Spleen (tissue), 11 donors: ENCODE results near the gene LTBP1. TPM values are rescaled to one million over a fixed set of nuclear protein-coding genes. Genes with fewer than 3 reads are reported as not detected.

Experiments
- DNase-seq: peaks from one replicate; pipeline ENCODE4 v3.0.0-alpha.2; 2020
- H3K27ac ChIP-seq, 8 donors: fragments of 200-600 bp; sonication (generic) in 7 of 8; 1 replicate in 4 of 8; 2 replicates in 4 of 8; pipeline versions ENCODE4 v1.5.0 to v1.8.0; 2016 to 2021; ENCODE audit warnings: inconsistent platforms in 4 of 8, mild to moderate bottlenecking in 4 of 8, moderate library complexity in 1 of 8
- H3K27me3 ChIP-seq, 7 donors: fragments of 200-600 bp; sonication (generic) in 6 of 7; replicated peaks in 1 of 7; 1 replicate in 4 of 7; 2 replicates in 3 of 7; pipeline versions ENCODE4 v1.5.0 to v1.8.0; 2016 to 2021; ENCODE audit warnings: inconsistent platforms in 3 of 7, mild to moderate bottlenecking in 1 of 7
- H3K36me3 ChIP-seq, 6 donors: fragments of 200-600 bp; sonication (generic) in 5 of 6; 1 replicate in 4 of 6; 2 replicates in 2 of 6; pipeline versions ENCODE4 v1.5.0 to v1.8.0; 2016 to 2021; ENCODE audit warnings: inconsistent platforms in 2 of 6
- H3K4me1 ChIP-seq, 6 donors: fragments of 200-600 bp; sonication (generic) in 5 of 6; 1 replicate in 3 of 6; 2 replicates in 3 of 6; pipeline versions ENCODE4 v1.5.0 to v1.8.0; 2016 to 2021; ENCODE audit warnings: inconsistent platforms in 3 of 6
- H3K4me3 ChIP-seq, 8 donors: fragments of 200-600 bp; sonication (generic) in 7 of 8; 1 replicate in 4 of 8; 2 replicates in 4 of 8; pipeline versions ENCODE4 v1.5.0 to v1.8.0; 2016 to 2021; ENCODE audit warnings: inconsistent platforms in 4 of 8, mild to moderate bottlenecking in 4 of 8, moderate library complexity in 2 of 8
- H3K9me3 ChIP-seq, 8 donors: fragments of 200-600 bp; sonication (generic) in 7 of 8; 1 replicate in 4 of 8; 2 replicates in 4 of 8; pipeline versions ENCODE4 v1.5.0 to v1.8.0; 2016 to 2021; ENCODE audit warnings: inconsistent platforms in 4 of 8
- CTCF ChIP-seq, 11 experiments: fragments of 200-600 bp in 7 of 11; fragments of 450-650 bp in 4 of 11; sonication (generic) in 4 of 11; IDR thresholded peaks in 8 of 11; conservative IDR thresholded peaks in 3 of 11; 1 replicate in 7 of 11; 2 replicates in 4 of 11; pipeline versions ENCODE4 v1.4.0 to v1.8.0; 2016 to 2021; ENCODE audit warnings: antibody characterized with exemption in 11 of 11, inconsistent platforms in 4 of 11, mild to moderate bottlenecking in 1 of 11
- POLR2A ChIP-seq, 3 donors: fragments of 450-650 bp; IDR thresholded peaks; one replicate each; pipeline ENCODE4 v1.5.1; 2017; ENCODE audit warnings: antibody characterized with exemption in 3 of 3, mild to moderate bottlenecking in 1 of 3
- POLR2AphosphoS5 ChIP-seq, 3 donors: sonication (generic); formaldehyde crosslinking; IDR thresholded peaks; one replicate each; pipeline ENCODE4 v1.5.1; 2017; ENCODE audit warnings: antibody characterized with exemption in 3 of 3
- WGBS, 5 donors: extraction: QIAGEN DNeasy Blood & Tissue Kit in 3 of 5; methylation state at CpG; one replicate each; pipeline versions ENCODE4 v1.1.5 to v1.1.7; 2013 to 2018; 5-methylcytosine and 5-hydroxymethylcytosine counted together
- intact Hi-C: fragments of 100-400 bp; cut with DNase I; formaldehyde crosslinking; loops from one replicate; pipeline ENCODE4 v1.15.0; 2023; ENCODE audit warnings: low total_unique reads
- polyA plus RNA-seq, 3 donors: library from polyadenylated mRNA; stranded (reverse); fragments of 200-250 nt; gene quantifications; one replicate each; pipeline ENCODE4 v1.2.1, GENCODE V29; 2013
- total RNA-seq, 7 donors: library from RNA; depleted of rRNA in 3 of 7; stranded (reverse); fragments of >200 nt in 3 of 7; fragmentation: NEBNext Ultra II Directional in 4 of 7; extraction: Animal tissue kit (Norgen Biotek cat#: 25700) in 4 of 7; gene quantifications; one replicate each; pipeline versions ENCODE4 v1.1.0 to v1.2.1, GENCODE V29; 2016 to 2021
- donor health status: healthy with polysubstance abuse.
- donor health status: DM: no; HTN: no; CAD: no; lungs with moderate emphysema.
- donor health status: DM: no; HTN: no; CAD: no.
- donor health status: Bipolar disorder and iron deficiency.
- donor health status: healthy.
- donor health status: DM: no; HTN: no; CAD: no.
- donor health status: DM: yes; HTN: yes; CAD: no.

Gene LTBP1
- total and polyA plus RNA-seq, 10 donors: 6.8 to 28.0 (median 13.3) TPM

DNA sequence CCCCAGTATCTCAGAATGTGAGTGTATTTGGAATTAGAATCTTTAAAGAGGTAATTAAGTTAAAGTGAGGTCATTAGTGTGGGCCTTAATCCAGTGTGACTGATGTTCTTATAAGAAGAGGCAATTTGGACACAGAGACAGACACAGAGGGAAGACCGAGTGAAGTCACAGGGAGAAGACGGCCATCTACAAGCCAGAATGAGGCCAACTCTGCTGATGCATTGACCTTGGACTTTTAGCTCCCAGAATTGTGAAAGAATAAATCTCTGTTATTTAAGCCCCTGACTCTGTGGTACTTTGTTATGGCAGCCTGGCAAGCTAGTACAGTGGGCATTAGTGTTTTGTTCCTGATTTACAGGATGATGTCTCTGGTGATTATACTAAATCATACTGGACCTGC is 64.6 kb downstream of the LTBP1 start:
- H3K27ac ChIP-seq: no peak overlapping the region
- intact Hi-C loops: no loop called here
- H3K36me3 ChIP-seq: no peaks in the 10 kb centered on the region
- no peaks in the 10 kb centered on the region for H3K27me3 ChIP-seq
- no peak overlapping the region for H3K4me3 ChIP-seq
- H3K9me3 ChIP-seq: no peaks in the 10 kb centered on the region
- no peak for DNase-seq
- 84 to 94% (median 89%) methylated on average over 2 of the region's 2 CpGs for WGBS, 5 donors
- H3K4me1 ChIP-seq: no peaks in the 10 kb centered on the region
- no peak for TF ChIP-seq POLR2AphosphoS5 (IDR thresholded peaks at IDR 0.05)
- TF ChIP-seq POLR2A (IDR thresholded peaks at IDR 0.05): no peak
- TF ChIP-seq CTCF (IDR thresholded peaks at IDR 0.05 in 8 of 11, conservative IDR thresholded peaks at IDR 0.05 in 3 of 11): no peak

GRCh38 chr2:33011941-33012340 is 65.2 kb downstream of the LTBP1 start:
- DNase-seq: no peak
- Histone ChIP-seq H3K27me3 (no peaks in the 10 kb centered on the region), H3K4me3 (no peak overlapping the region), H3K9me3 (no peaks in the 10 kb centered on the region), H3K27ac (no peak overlapping the region), H3K4me1 (no peaks in the 10 kb centered on the region), H3K36me3 (no peaks in the 10 kb centered on the region)
- WGBS, 5 donors: 82 to 91% (median 88%) methylated on average over 3 of the region's 3 CpGs
- no peak for TF ChIP-seq POLR2A (IDR thresholded peaks at IDR 0.05)
- no peak for TF ChIP-seq CTCF (IDR thresholded peaks at IDR 0.05 in 8 of 11, conservative IDR thresholded peaks at IDR 0.05 in 3 of 11)
- no peak for TF ChIP-seq POLR2AphosphoS5 (IDR thresholded peaks at IDR 0.05)
- intact Hi-C loops: no loop called here

DNA sequence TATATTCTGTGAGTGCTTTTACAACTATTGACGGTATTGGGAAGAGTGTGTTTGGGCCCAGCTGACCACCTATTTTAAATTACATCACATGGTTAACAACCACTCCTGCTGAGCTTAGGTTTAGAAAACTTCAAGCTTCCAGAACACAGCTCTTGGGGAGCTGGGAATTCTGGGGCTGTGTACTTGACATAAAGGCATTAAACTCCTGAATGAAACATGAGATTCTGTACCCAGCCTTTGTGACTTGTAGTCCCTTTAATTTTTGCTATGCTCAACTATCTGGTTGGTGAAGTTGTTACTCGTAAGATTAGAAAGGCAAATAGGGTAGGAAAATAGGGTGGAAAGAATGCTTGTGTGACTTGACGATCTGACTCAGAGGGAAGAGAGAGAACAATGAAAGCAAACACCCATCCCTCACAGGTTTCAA is 66.9 kb downstream of the LTBP1 start:
- Histone ChIP-seq H3K27me3 (no peaks in the 10 kb centered on the region), H3K9me3 (no peaks in the 10 kb centered on the region), H3K4me1 (no peaks in the 10 kb centered on the region), H3K36me3 (no peaks in the 10 kb centered on the region), H3K27ac (no peak overlapping the region), H3K4me3 (no peak overlapping the region)
- no peak for DNase-seq
- TF ChIP-seq CTCF (IDR thresholded peaks at IDR 0.05 in 8 of 11, conservative IDR thresholded peaks at IDR 0.05 in 3 of 11) (no peak), POLR2A (IDR thresholded peaks at IDR 0.05) (no peak), POLR2AphosphoS5 (IDR thresholded peaks at IDR 0.05) (no peak)
- intact Hi-C loops: no loop called here
- WGBS, 5 donors: 86 to 97% (median 89%) methylated on average over 3 of the region's 3 CpGs

DNA sequence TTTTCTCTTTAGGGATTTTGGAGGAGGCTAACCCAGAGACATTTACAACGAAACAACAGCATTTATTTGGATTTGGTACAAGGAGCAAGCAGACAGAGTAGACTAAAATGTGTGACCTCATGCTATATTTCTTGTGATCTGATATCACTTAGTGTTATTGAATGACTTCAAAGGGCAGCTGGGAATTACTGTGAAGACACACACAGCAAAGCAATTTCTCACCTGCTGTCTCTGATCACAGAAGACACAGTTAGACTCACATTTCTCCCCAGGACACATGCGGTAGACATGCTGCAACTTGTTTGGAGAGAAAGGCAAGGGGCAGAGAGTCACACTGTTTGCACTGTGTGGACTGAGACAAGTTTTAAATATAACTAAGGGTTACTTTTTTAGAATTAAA is 67.5 kb downstream of the LTBP1 start:
- TF ChIP-seq CTCF (IDR thresholded peaks at IDR 0.05 in 8 of 11, conservative IDR thresholded peaks at IDR 0.05 in 3 of 11) (no peak), POLR2AphosphoS5 (IDR thresholded peaks at IDR 0.05) (no peak), POLR2A (IDR thresholded peaks at IDR 0.05) (no peak)
- H3K27me3 ChIP-seq: no peaks in the 10 kb centered on the region
- intact Hi-C loops: no loop called here
- no peak overlapping the region for H3K4me3 ChIP-seq
- no peak overlapping the region for H3K27ac ChIP-seq
- DNase-seq: no peak
- no peaks in the 10 kb centered on the region for H3K9me3 ChIP-seq
- WGBS, 5 donors: 70 to 88% (median 82%) methylated on average over 2 of the region's 2 CpGs
- no peaks in the 10 kb centered on the region for H3K36me3 ChIP-seq
- no peaks in the 10 kb centered on the region for H3K4me1 ChIP-seq
